Fibroblast of pulmonary artery (primary cell): Measurements from ENCODE around the gene SLX1A.
"Not testable (repeated sequence)": the region's sequence is repeated elsewhere in the genome, so short reads cannot be mapped to it uniquely, and the experiment has no call there.

ENCODE experiments used
- DNase-seq: peaks from one replicate; pipeline ENCODE4 v3.0.0-alpha.2; 2010; ENCODE audit warnings: low read depth
- H3K4me3 ChIP-seq: replicated peaks from 2 replicates; pipeline ENCODE4 v1.5.1; 2011; ENCODE audit warnings: low read depth, mild to moderate bottlenecking, control low read depth, low read length, moderate library complexity
- CTCF ChIP-seq: IDR thresholded peaks from 2 replicates; pipeline ENCODE4 v1.5.1; 2011; ENCODE audit warnings: mild to moderate bottlenecking, control low read depth, low read length, inconsistent platforms; ENCODE audit errors: missing control alignments

The SLX1A gene

GRCh38 chr16:30152517-30152916, 41.2 kb upstream of the SLX1A start:
- TF ChIP-seq CTCF = no peak
- no peak for DNase-seq
- no peak overlapping the region for H3K4me3 ChIP-seq

- no peak overlapping the region for H3K4me3 ChIP-seq
- no peak for DNase-seq
- no peak for TF ChIP-seq CTCF
Measured at GRCh38 chr16:30155188-30155587, 38.5 kb upstream of the SLX1A start.

- no peak for TF ChIP-seq CTCF
- no peak overlapping the region for H3K4me3 ChIP-seq
- no peak for DNase-seq
Measured at GRCh38 chr16:30157214-30157613, 36.5 kb upstream of the SLX1A start.

- no peak for TF ChIP-seq CTCF
- H3K4me3 ChIP-seq = no peak overlapping the region
- DNase-seq = no peak
Measured at GRCh38 chr16:30163538-30163937, 30.1 kb upstream of the SLX1A start.

- H3K4me3 ChIP-seq = no peak overlapping the region
- no peak for TF ChIP-seq CTCF
- no peak for DNase-seq
Measured at GRCh38 chr16:30166202-30166902, 27.3 kb upstream of the SLX1A start.

GRCh38 chr16:30168746-30169145, 24.9 kb upstream of the SLX1A start:
- DNase-seq, H3K4me3 ChIP-seq: not testable (repeated sequence)

GRCh38 chr16:30169416-30169815, 24.3 kb upstream of the SLX1A start:
- not testable (repeated sequence) for H3K4me3 ChIP-seq, DNase-seq

- H3K4me3 ChIP-seq, DNase-seq: not testable (repeated sequence)
Measured at GRCh38 chr16:30170145-30170544, 23.5 kb upstream of the SLX1A start.

GRCh38 chr16:30173054-30173453, 20.6 kb upstream of the SLX1A start:
- no peak overlapping the region for H3K4me3 ChIP-seq
- no peak for DNase-seq
- no peak for TF ChIP-seq CTCF

GRCh38 chr16:30176876-30177275, 16.8 kb upstream of the SLX1A start:
- H3K4me3 ChIP-seq, DNase-seq: not testable (repeated sequence)
